B cell (primary cell): Measurements from ENCODE around the gene KCNK4.

Experiments used
- CTCF ChIP-seq: fragments of 200-600 bp; IDR thresholded peaks from one replicate; pipeline ENCODE4 v1.8.0; 2022; ENCODE audit warnings: antibody characterized with exemption, mild to moderate bottlenecking
- EZH2 ChIP-seq: IDR thresholded peaks from 2 replicates; pipeline ENCODE4 v1.6.1; 2012; ENCODE audit warnings: borderline replicate concordance, low read depth, mild to moderate bottlenecking, moderate library complexity, low read length; ENCODE audit not compliant: insufficient read depth, poor library complexity, severe bottlenecking

GRCh38 chr11:64312947-64313346, 21.8 kb downstream of the KCNK4 start:
- TF ChIP-seq CTCF (no peak), EZH2 (no peak)
